NCI-H2227 (cell line): ENCODE results near the gene CEP72.
"Not testable (repeated sequence)": the region's sequence is repeated elsewhere in the genome, so short reads cannot be mapped to it uniquely, and the experiment has no call there.

Experiments
- DNase-seq: peaks from one replicate; lab custom pipeline; 2025; ENCODE audit not compliant: unreplicated experiment; lab: John Stamatoyannopoulos, UW

The CEP72 gene

GRCh38 chr5:611731-612486 is at the start of gene CEP72:
CEP72 (plus strand) TSS chr5:612340; CDS start chr5:612362, 22 bp downstream.
- DNase-seq = peak; percentile 98

DNA sequence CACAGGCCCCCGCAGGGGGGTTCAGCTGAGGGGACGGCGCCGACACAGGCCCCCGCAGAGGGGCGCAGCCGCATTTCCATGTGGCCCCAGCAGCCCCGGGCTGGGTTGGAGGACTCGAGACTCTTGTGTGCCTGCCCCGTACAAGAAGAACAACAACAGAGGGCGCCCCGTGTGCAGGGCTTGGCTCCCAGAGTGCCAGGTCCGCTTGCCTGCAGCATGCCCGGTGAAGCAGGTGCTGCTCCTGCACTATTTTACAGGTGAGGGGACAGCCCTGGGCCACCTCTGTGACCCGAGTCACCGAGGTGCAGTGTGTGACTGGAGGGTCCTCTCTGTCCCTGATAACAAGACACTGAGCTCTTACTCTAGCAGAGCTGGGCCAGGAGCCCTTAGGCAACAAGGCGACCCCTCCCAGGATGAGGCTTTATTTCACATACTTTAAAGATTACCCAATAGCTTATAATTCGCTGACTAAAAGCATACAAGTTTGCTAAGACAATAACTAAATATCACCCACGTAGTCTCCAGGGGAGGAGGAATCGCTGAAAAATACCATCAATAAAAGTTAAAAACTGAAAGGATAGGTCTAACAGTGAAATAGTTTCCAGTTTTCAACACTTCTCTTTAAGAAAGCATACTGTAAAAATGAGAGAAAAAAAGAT is 46.2 kb upstream of the CEP72 start:
- no peak for DNase-seq

GRCh38 chr5:566636-567309 is 45.4 kb upstream of the CEP72 start:
- DNase-seq = no peak

GRCh38 chr5:567664-568060 is 44.5 kb upstream of the CEP72 start:
- no peak for DNase-seq

DNA sequence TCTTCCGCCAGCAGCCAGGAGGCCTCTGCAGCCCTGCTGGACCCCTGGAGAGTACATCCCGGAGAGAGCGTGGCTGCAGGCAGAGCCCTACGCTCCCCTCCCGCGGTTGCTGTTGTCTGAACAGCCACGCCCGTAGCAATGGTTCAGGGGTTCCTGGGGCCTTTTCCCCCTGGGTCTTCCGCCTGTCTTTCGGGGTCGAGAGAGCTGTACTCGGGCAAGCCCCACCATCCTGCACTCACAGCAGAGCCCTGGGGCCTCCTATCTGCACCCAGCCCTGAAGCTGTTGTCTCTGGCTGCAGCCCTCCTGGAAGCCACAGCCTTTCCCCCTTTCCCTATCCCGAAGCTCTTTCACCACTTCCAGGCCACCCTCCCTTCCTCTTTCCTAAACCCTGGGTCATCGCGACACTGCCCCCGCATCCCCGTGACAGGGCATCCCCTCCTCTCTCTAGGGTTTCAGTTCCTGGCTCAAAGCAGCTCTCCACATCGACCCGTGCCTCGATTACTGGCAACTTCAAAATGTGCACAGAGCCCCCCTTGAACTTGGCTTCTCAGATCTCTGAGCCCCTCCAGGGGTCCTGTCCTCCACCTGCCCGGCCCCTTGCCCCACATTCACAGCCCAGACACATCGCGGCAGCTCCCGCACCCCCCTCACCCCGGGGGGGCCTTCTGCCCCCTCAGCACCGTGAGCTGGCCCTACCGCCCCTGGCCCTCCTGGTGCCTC is 43.9 kb upstream of the CEP72 start:
- no peak for DNase-seq

- DNase-seq = no peak
These were observed 43.3 kb upstream of the CEP72 start for GRCh38 chr5:568809-569208.

GRCh38 chr5:569358-569867 is 42.7 kb upstream of the CEP72 start:
- no peak for DNase-seq

DNA sequence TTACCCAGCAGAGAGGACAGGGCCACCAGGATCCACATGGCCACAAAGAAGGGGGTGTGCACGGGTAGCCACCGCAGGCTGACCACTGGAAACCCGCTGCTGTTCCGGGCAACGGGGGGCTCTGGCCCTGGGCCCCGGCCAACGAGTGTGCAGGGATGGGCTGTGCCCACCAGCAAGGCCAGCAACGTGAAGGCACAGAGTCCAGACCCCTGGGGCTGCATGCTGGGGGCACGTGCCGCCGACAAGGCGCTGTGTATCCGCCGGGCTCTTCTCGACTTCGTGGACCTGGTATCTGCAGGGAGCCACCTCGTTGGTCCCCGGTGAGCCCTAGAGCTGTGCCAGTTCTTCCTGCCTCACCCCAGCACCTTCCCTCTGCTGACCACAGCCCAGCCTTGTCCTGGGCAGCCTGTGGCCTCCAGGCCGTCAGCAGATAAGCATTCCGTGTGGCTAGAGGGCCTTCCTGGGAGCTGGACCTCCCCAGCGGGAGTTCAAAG is 42.2 kb upstream of the CEP72 start:
- DNase-seq = no peak

DNA sequence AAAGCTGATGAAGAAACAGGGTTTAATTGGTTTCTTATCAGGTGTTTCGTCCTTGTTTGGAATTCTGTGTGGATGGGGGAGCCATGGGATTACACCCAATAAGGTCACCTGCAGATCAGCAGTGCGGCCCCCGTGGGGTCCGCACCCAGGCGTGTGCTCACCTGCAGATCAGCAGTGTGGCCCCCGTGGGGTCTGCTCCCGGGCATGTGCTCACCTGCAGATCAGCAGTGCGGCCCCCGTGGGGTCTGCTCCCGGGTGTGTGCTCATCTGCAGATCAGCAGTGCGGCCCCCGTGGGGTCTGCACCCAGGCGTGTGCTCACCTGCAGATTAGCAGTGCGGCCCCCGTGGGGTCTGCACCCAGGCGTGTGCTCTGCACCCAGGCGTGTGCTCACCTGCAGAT is 41.7 kb upstream of the CEP72 start:
- no peak for DNase-seq

- DNase-seq = no peak
These were observed 41.3 kb upstream of the CEP72 start for GRCh38 chr5:570886-571285.

DNA sequence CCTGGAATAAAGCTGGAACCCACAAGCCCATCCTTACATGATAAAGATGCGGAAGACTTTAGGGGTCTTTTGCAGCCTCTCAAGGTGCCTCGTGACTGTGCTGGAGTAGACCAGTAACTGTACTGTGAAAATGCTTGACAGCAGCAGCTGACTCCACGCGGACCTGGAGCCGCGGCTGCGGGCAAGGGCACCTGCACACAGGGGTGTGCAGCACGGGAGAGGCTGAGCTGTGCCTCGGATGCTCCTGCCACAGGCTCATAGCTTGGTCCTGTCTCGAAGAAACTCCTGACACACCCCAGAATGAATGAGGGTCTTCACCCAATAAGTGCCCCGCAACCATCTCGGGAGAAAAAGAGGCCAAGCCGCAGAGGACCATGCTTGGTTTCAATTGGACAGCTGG is 40.3 kb upstream of the CEP72 start:
- DNase-seq = no peak

DNA sequence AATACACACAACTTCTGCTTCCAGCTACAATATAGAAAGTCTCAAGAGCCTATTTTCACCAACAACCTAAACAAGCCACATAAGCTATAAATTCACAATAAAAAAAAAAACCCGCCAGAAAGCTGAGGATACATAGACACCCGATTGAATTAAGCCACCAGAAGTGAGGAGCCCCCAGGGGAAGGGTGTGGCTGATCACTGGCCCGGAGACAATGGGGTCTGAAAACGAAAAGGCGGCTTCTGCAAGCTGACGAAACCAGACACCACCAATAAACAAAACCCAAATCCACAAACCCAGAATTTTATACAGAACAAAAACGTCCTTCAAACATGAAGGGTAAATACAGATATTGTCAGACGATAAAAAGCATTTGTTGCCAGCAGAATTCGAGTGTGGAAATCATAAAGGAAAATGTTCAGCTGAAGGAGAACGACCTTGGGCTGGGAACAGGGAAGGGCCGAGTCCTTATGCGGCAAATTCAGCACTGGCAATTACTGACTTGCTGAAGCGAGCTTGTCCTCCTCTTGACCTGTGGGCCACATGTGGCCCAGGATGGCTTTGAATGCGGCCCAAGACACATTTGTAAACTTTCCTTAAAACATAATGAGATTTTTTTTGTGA is 39.6 kb upstream of the CEP72 start:
- DNase-seq = no peak

GRCh38 chr5:573206-573605 is 38.9 kb upstream of the CEP72 start:
- DNase-seq = no peak

DNA sequence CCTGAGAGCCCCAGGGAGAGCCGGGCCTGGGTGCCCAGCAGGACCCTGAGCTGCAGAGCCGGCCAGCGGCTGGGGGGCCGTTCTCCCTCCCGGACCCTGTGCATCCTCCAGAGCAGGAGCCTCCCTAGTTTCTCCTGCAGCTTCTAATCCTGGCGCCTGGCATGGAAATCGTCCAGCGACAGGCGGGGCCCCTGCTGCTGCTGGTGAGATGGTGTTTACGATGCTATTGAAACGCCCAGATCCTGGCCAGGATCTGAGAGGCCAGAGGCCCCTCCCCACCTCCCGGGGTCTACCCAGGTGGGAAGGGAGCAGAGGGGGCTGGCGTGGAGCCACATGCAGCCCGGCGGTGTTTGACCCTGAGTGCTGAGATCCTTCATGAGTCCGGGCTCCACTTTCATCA is 38.2 kb upstream of the CEP72 start:
- DNase-seq = peak; percentile 43

GRCh38 chr5:574906-575305 is 37.2 kb upstream of the CEP72 start:
- no peak for DNase-seq

DNA sequence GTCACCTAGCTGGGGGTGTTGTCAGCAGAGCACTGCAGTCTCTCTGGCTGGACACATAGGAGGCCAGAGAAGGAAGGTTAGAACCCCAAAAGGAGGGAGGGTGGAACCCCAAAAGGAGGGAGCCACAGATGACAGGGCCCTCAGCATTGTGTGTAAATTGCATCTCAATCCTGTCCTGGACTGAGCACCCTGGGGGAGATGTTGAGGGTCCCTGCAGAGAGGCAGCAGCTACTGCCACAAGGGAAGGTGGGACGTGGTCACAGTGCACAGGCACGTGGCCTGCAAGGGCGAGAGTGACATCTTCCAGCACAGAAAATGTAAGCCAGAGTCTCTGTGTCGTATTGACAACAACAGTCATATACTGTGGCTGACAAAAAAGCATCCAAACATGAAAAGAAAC is 36.5 kb upstream of the CEP72 start:
- no peak for DNase-seq

DNA sequence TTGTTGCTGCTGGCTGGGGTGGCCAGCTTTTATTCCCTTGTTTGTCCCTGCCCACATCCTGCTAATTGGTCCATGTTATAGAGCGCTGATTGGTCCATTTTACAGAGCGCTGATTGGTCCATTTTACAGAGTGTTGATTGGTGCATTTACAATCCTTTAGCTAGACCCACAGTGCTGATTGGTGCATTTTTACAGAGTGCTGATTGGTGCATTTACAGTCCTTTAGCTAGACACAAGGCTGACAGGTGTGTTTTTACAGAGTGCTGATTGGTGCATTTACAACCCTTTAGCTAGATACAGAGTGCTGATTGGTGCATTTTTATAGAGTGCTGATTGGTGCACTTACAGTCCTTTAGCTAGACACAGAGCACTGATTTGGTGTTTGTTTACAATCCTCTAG is 34.9 kb upstream of the CEP72 start:
- not testable (repeated sequence) for DNase-seq

- DNase-seq = no peak
These were observed 34.3 kb upstream of the CEP72 start for GRCh38 chr5:577800-578199.

DNA sequence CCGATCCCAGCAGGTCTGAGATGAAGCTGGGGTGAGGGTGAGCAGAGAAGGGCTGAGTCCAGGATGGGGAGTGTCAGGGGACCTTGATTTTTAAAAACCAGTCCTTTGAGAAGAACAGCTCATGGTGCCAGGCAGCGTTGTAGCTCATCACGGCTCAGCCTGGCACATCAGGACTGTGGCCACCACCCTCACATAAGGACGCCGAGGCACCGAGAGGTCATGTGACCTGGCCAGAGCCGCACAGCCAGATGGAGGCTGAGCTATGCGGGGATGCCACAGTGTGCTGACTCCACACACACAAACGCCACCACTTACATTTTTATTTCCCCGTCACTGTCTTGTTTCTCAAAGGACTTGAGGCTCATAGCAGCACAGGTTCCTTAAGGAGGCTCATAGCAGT is 32.9 kb upstream of the CEP72 start:
- DNase-seq = no peak

GRCh38 chr5:579746-580366 is 32.3 kb upstream of the CEP72 start:
- DNase-seq = no peak
